Activated B cell treated with CpG ODN at 0.5 μM for 24 hours (primary cell): Measurements from ENCODE around the gene PHC2. TPM values are rescaled to one million over a fixed set of nuclear protein-coding genes. Genes with fewer than 3 reads are reported as not detected.
A peak's percentile ranks its signal among the peaks of the same experiment; 100 is the strongest.

Source experiments
- ATAC-seq: fragments of 200-7000 bp; cut with Tn5 transposase; one replicate; pipeline ENCODE4 v1.10.0; 2021; ENCODE audit warnings: low read depth, mild to moderate bottlenecking, moderate library complexity
- CTCF ChIA-PET: fragments of 350-600 bp; sonication (Branson Sonifier 250); formaldehyde crosslinking; loops from one replicate; lab custom pipeline; 2021; ENCODE audit warnings: antibody characterized with exemption; lab: Charles Lee
- POLR2A ChIA-PET: fragments of 350-600 bp; sonication (Branson Sonifier 250); formaldehyde crosslinking; loops from one replicate; lab custom pipeline; 2021; ENCODE audit warnings: antibody characterized with exemption; lab: Charles Lee
- DNase-seq: peaks from one replicate; pipeline ENCODE4 v3.0.0; 2022
- H3K27ac Mint-ChIP-seq: one replicate; pipeline ENCODE4 v1.8.0; 2020; ENCODE audit warnings: mixed read lengths
- H3K27me3 Mint-ChIP-seq: one replicate; pipeline ENCODE4 v1.8.0; 2021; ENCODE audit warnings: mixed read lengths
- H3K36me3 Mint-ChIP-seq: one replicate; pipeline ENCODE4 v1.8.0; 2021; ENCODE audit warnings: low read depth, mixed read lengths
- H3K4me1 Mint-ChIP-seq: one replicate; pipeline ENCODE4 v1.8.0; 2021; ENCODE audit warnings: mixed read lengths
- H3K4me3 Mint-ChIP-seq: one replicate; pipeline ENCODE4 v1.8.0; 2020; ENCODE audit warnings: mild to moderate bottlenecking, mixed read lengths
- H3K9me3 Mint-ChIP-seq: one replicate; pipeline ENCODE4 v1.8.0; 2020; ENCODE audit warnings: mixed read lengths
- intact Hi-C: fragments of 100-400 bp; cut with micrococcal nuclease; formaldehyde crosslinking; loops from one replicate; pipeline ENCODE4 v1.15.1; 2024
- total RNA-seq: library from RNA; stranded (reverse); gene quantifications from 2 replicates; pipeline ENCODE4 v1.2.3, GENCODE V29; 2022
- TF ChIP-seq, protein P1 (sequence below): fragments of 200-600 bp; IDR thresholded peaks from one replicate; pipeline ENCODE4 v1.8.0; 2022; ENCODE audit warnings: antibody characterized with exemption, mild to moderate bottlenecking

Gene PHC2
- total RNA-seq, 1 donor from 2014 or later: 16.4 TPM

DNA sequence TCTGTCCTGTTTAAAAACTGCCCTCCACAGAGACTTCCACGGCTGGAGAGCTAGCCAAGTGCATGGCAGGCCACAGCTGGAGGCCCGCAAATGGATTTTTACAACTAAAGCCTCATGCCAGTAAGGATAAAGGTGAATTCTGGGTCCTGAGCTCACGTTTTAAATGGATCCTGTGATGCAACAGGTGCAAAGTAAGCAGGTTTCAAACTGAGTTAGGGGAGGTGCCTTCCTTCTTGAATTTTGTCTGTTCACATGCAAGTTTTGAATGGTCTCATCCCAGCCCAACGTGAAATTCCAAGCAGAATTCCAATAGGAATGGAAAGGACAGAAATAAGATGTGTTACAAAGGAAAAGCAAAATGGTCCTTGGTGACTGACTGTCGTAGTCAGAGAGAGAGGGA, 73.8 kb downstream of the PHC2 start:
- Mint-ChIP-seq H3K27me3 (peaks cover 3% of the 10 kb centered on the region), H3K4me3 (no peak overlapping the region), H3K4me1 (peaks cover 3% of the 10 kb centered on the region)

DNA sequence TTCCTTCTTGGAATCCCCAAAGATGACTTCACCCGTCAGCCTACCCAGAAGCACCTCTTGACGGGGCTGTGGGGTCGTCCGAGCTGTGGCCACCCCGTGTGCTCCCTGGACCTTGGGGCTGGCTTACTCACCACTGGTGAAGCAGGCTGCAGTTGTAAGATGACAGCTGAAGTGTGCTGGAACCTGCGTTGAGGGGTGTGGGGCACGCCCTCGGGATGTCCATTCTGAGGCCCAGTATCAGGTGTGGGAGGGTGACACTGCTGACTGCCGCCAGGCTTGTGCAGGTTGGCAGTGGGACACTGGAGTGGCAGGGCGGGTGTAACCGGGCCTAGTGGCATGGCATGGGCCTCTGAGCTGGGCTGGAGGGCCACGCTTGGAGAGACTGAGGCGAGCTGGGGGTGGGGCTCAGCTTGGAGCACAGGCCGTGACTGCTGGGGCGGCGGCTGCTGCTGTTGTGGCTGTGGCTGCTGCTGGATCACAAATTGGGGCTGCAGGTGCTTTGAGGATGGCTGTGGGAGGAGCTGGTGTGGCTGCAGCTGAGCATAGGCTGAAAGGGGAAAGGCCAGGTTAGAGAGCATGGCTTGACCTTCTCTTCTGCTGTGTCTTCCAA, 76.1 kb downstream of the PHC2 start:
- peaks cover 3% of the 10 kb centered on the region for H3K27me3 Mint-ChIP-seq
- ATAC-seq (no peak), DNase-seq (no peak)
- H3K4me3 Mint-ChIP-seq: no peak overlapping the region
- intact Hi-C loops: loop anchor here (5.0 kb wide), 1 partner anchor 58 kb away; no protein-coding TSS in a partner anchor
- TF ChIP-seq, protein P1, sequence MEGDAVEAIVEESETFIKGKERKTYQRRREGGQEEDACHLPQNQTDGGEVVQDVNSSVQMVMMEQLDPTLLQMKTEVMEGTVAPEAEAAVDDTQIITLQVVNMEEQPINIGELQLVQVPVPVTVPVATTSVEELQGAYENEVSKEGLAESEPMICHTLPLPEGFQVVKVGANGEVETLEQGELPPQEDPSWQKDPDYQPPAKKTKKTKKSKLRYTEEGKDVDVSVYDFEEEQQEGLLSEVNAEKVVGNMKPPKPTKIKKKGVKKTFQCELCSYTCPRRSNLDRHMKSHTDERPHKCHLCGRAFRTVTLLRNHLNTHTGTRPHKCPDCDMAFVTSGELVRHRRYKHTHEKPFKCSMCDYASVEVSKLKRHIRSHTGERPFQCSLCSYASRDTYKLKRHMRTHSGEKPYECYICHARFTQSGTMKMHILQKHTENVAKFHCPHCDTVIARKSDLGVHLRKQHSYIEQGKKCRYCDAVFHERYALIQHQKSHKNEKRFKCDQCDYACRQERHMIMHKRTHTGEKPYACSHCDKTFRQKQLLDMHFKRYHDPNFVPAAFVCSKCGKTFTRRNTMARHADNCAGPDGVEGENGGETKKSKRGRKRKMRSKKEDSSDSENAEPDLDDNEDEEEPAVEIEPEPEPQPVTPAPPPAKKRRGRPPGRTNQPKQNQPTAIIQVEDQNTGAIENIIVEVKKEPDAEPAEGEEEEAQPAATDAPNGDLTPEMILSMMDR: no peak
- peaks cover 11% of the 10 kb centered on the region for H3K4me1 Mint-ChIP-seq
- H3K27ac Mint-ChIP-seq: no peak overlapping the region
- H3K36me3 Mint-ChIP-seq: no peaks in the 10 kb centered on the region
- POLR2A ChIA-PET: interaction anchor here (0.6 kb wide), 1 partner anchor 1258 kb away, joined by 4 read pairs; no protein-coding TSS in a partner anchor
- H3K9me3 Mint-ChIP-seq: no peaks in the 10 kb centered on the region
- CTCF ChIA-PET: interaction anchor here (1.3 kb wide), 1 partner anchor 59 kb away, joined by 3 read pairs; no protein-coding TSS in a partner anchor

More for the DNA sequence above, 73.8 kb downstream of the PHC2 start:
- ATAC-seq (no peak), DNase-seq (no peak)
- Mint-ChIP-seq H3K9me3 (no peaks in the 10 kb centered on the region), H3K36me3 (no peaks in the 10 kb centered on the region), H3K27ac (no peak overlapping the region)
- CTCF ChIA-PET: no interaction called here
- POLR2A ChIA-PET: no interaction called here
- intact Hi-C loops: no loop called here
- TF ChIP-seq, protein P1: no peak

DNA sequence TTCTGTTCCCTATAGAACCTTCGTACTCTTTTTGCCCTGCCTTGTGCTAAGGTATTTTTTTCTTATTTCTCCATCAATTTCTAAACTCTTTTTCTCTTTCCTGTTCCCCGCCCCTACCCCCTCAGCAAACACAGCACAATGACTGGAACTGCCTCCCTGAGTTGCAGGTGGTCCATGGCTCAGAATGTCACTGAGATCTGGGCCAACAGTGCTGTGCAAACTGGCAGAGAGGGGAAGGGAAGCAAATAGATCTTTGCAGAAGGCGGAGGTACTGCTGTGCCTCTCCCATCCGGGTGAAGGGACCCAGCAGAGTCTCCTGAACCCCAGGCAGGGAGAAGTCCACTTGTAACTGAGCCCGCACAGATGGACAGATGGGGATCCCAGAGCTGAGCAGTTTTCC, 77.4 kb downstream of the PHC2 start:
- H3K36me3 Mint-ChIP-seq: peaks cover 2% of the 10 kb centered on the region
- no peak overlapping the region for H3K27ac Mint-ChIP-seq
- CTCF ChIA-PET: interaction anchor here (1.3 kb wide), 1 partner anchor 58 kb away, joined by 3 read pairs; no protein-coding TSS in a partner anchor
- no peak for DNase-seq
- H3K9me3 Mint-ChIP-seq: no peaks in the 10 kb centered on the region
- POLR2A ChIA-PET: no interaction called here
- no peak overlapping the region for H3K4me3 Mint-ChIP-seq
- no peak for ATAC-seq
- TF ChIP-seq, protein P1: no peak
- H3K4me1 Mint-ChIP-seq: peaks cover 17% of the 10 kb centered on the region
- intact Hi-C loops: loop anchor here (5.0 kb wide), 1 partner anchor 56 kb away; no protein-coding TSS in a partner anchor
- H3K27me3 Mint-ChIP-seq: peaks cover 3% of the 10 kb centered on the region

DNA sequence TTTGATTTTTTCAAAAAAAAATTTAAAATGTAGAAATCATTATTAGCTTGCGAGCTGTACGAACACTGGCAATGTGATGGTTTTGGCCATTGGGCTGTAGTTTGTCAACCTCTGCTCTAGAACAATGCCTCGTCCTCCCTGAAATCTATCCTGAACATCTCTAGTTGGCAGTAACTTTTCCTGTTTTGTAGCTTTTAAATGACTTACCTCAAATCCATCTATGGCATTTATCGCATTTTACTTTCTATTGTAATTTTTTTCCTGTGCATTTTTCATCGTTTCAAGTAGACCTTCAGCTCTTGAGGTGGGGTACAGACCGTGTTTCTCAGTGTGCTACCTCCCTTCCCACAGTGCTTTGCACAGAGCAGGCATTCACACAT, 79.6 kb downstream of the PHC2 start:
- no peaks in the 10 kb centered on the region for H3K27me3 Mint-ChIP-seq
- no peaks in the 10 kb centered on the region for H3K9me3 Mint-ChIP-seq
- TF ChIP-seq, protein P1: no peak
- intact Hi-C loops: loop anchor here (5.0 kb wide), 1 partner anchor 54 kb away; no protein-coding TSS in a partner anchor
- DNase-seq (no peak), ATAC-seq (no peak)
- POLR2A ChIA-PET: interaction anchor here (0.6 kb wide), 1 partner anchor 169 kb away, joined by 4 read pairs; no protein-coding TSS in a partner anchor
- peaks cover 5% of the 10 kb centered on the region for H3K36me3 Mint-ChIP-seq
- H3K4me3 Mint-ChIP-seq: peak overlapping the region; percentile 36
- CTCF ChIA-PET: interaction anchor here (1.0 kb wide), 1 partner anchor 119 kb away, joined by 3 read pairs; no protein-coding TSS in a partner anchor
- peaks cover 33% of the 10 kb centered on the region for H3K4me1 Mint-ChIP-seq
- H3K27ac Mint-ChIP-seq: no peak overlapping the region

DNA sequence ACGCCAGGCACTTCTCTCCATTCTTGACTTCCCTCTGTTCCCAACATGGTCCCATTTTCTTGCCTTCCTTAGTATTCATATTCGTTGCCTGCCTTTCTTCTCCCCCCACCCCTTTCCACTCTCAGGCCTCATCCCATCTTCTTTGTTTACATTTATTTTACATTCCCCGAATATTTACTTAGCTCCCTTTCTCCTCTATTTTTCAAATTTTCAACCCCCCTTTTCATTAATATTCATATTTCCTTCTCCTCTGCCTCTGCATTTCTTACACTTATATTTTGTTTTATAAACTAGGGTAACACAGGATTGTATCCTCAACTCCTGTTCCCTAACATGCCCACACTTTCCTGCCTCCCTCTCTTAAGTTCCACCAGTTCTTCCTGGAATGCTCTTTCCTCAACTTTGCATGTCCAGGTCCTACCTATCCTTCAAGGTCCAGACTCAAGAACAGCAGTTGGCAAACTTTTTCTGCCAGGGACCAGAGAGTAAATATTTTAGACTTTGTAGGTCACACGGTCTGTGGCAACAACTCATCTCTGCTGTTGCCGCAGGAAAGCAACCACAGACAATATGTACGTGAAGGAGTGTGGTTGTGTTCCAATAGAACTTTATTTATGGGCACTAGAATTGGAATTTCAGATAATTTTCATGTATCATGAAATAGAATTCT, 80.1 kb downstream of the PHC2 start:
- TF ChIP-seq, protein P1: no peak
- Mint-ChIP-seq H3K27ac (peak overlapping the region; percentile 93), H3K27me3 (no peaks in the 10 kb centered on the region), H3K36me3 (peaks cover 5% of the 10 kb centered on the region), H3K9me3 (no peaks in the 10 kb centered on the region), H3K4me3 (peak overlapping the region; percentile 91), H3K4me1 (peaks cover 35% of the 10 kb centered on the region)
- intact Hi-C loops: loop anchor here (1.0 to 5.0 kb wide), 5 partner anchors 17 to 223 kb away; partner anchors contain the start of gene PHC2
- no peak for DNase-seq
- ATAC-seq: no peak
- ChIA-PET CTCF (interaction anchor here (1.0 to 1.3 kb wide), 2 partner anchors 120 kb away, joined by 3 read pairs; no protein-coding TSS in a partner anchor), POLR2A (interaction anchor here (1.2 to 1.6 kb wide), 3 partner anchors 28 to 223 kb away, joined by 3 to 11 read pairs (median 8); partner anchors contain the start of gene TRIM62)
